ENCODE results near the gene EHD4.

The EHD4 gene

GRCh38 chr15:41848631-41849030 lies 123.7 kb downstream of the EHD4 start:
- no peak for FAIRE-seq
- DNase-seq (ENCODE audit: insufficient read length, low spot score) = no peak

- DNase-seq (ENCODE audit: insufficient read length, low spot score) (no peak), FAIRE-seq (no peak)
Measured at GRCh38 chr15:41847981-41848380, 124.4 kb downstream of the EHD4 start.

GRCh38 chr15:41847206-41847605 lies 125.2 kb downstream of the EHD4 start:
- DNase-seq (ENCODE audit: insufficient read length, low spot score) (no peak), FAIRE-seq (no peak)
